HEK293 (cell line): Measurements from ENCODE around the gene RHOG.

Experiments used
- CTCF ChIA-PET: fragments of 350-600 bp; formaldehyde crosslinking; extraction: SDS; loops from one replicate; lab custom pipeline; 2021; ENCODE audit warnings: antibody characterized with exemption; lab: Yijun Ruan, JAX
- POLR2A ChIA-PET: fragments of 300-600 bp; formaldehyde crosslinking; extraction: SDS; loops from one replicate; lab custom pipeline; 2020; ENCODE audit warnings: antibody characterized with exemption, inconsistent platforms; lab: Yijun Ruan, JAX
- H3K27ac ChIP-seq: fragments of 200-500 bp; sonication (Bioruptor generic); 2 replicates; pipeline ENCODE4 v1.5.1; 2014; ENCODE audit warnings: low read depth, low read length, control low read depth, inconsistent platforms; ENCODE audit errors: extremely low read depth
- H3K36me3 ChIP-seq, 2 experiments: fragments of 200-500 bp in 1 of 2; sonication (Bioruptor generic) in 1 of 2; 1 replicate in 1 of 2; 2 replicates in 1 of 2; pipeline ENCODE4 v1.5.1; 2014 to 2017; ENCODE audit warnings: inconsistent platforms in 2 of 2, low read length in 2 of 2; ENCODE audit not compliant: control insufficient read depth in 2 of 2, insufficient read depth in 1 of 2
- H3K4me1 ChIP-seq: fragments of 200-500 bp; sonication (Bioruptor generic); 2 replicates; pipeline ENCODE4 v1.5.1; 2014; ENCODE audit warnings: mild to moderate bottlenecking, low read length, inconsistent platforms; ENCODE audit not compliant: control insufficient read depth, insufficient read depth
- H3K4me3 ChIP-seq: 2 replicates; pipeline ENCODE4 v1.5.1; 2011; ENCODE audit warnings: low read depth, mild to moderate bottlenecking, control low read depth, low read length, moderate library complexity
- H3K9me3 ChIP-seq: fragments of 200-500 bp; sonication (Bioruptor generic); 2 replicates; pipeline ENCODE4 v1.5.1; 2014; ENCODE audit warnings: low read depth, low read length, inconsistent platforms; ENCODE audit not compliant: control insufficient read depth, insufficient read depth
- EGR2 ChIP-seq: fragments of 450-650 bp; formaldehyde crosslinking; IDR thresholded peaks from 2 replicates; pipeline ENCODE4 v1.5.1; 2016; ENCODE audit warnings: low read depth, missing biosample characterization, missing genetic modification characterization
- GLIS2 ChIP-seq: fragments of 450-650 bp; formaldehyde crosslinking; IDR thresholded peaks from 2 replicates; pipeline ENCODE4 v1.5.1; 2016; ENCODE audit warnings: missing biosample characterization, missing genetic modification characterization
- KLF9 ChIP-seq: fragments of 450-650 bp; formaldehyde crosslinking; IDR thresholded peaks from 2 replicates; pipeline ENCODE4 v1.5.1; 2016; ENCODE audit warnings: missing biosample characterization, missing genetic modification characterization, low read depth
- PRDM1 ChIP-seq: fragments of 450-650 bp; formaldehyde crosslinking; IDR thresholded peaks from 2 replicates; pipeline ENCODE4; 2016; ENCODE audit warnings: missing biosample characterization, missing genetic modification characterization
- PRDM10 ChIP-seq: fragments of 450-650 bp; formaldehyde crosslinking; IDR thresholded peaks from 2 replicates; pipeline ENCODE4 v1.5.1; 2016; ENCODE audit warnings: missing biosample characterization, missing genetic modification characterization
- SP2 ChIP-seq: fragments of 450-650 bp; formaldehyde crosslinking; IDR thresholded peaks from 2 replicates; pipeline ENCODE4 v1.5.1; 2016; ENCODE audit warnings: missing biosample characterization, missing genetic modification characterization
- ZFP37 ChIP-seq: fragments of 450-650 bp; formaldehyde crosslinking; IDR thresholded peaks from 2 replicates; pipeline ENCODE4 v1.5.1; 2016; ENCODE audit warnings: missing biosample characterization, missing genetic modification characterization
- ZNF157 ChIP-seq: fragments of 450-650 bp; formaldehyde crosslinking; IDR thresholded peaks from 2 replicates; pipeline ENCODE4 v1.5.1; 2016; ENCODE audit warnings: missing biosample characterization, missing genetic modification characterization
- ZNF175 ChIP-seq: fragments of 450-650 bp; formaldehyde crosslinking; IDR thresholded peaks from 2 replicates; pipeline ENCODE4 v1.5.1; 2016; ENCODE audit warnings: missing biosample characterization, missing genetic modification characterization
- ZNF2 ChIP-seq: fragments of 450-650 bp; formaldehyde crosslinking; IDR thresholded peaks from 2 replicates; pipeline ENCODE4 v1.5.1; 2016; ENCODE audit warnings: missing biosample characterization, missing genetic modification characterization
- ZNF302 ChIP-seq: fragments of 450-650 bp; formaldehyde crosslinking; IDR thresholded peaks from 2 replicates; pipeline ENCODE4 v1.5.1; 2016; ENCODE audit warnings: missing biosample characterization, missing genetic modification characterization, low read depth
- ZNF311 ChIP-seq: fragments of 450-650 bp; formaldehyde crosslinking; IDR thresholded peaks from 2 replicates; pipeline ENCODE4 v1.5.1; 2017; ENCODE audit warnings: missing biosample characterization, missing genetic modification characterization, borderline replicate concordance
- ZNF354C ChIP-seq: fragments of 450-650 bp; formaldehyde crosslinking; IDR thresholded peaks from 2 replicates; pipeline ENCODE4 v1.5.1; 2016; ENCODE audit warnings: missing biosample characterization, missing genetic modification characterization, low read depth, borderline replicate concordance
- ZNF366 ChIP-seq: fragments of 450-650 bp; formaldehyde crosslinking; conservative IDR thresholded peaks from 2 replicates; pipeline ENCODE4 v1.5.1; 2016; ENCODE audit warnings: missing biosample characterization, missing genetic modification characterization
- ZNF37A ChIP-seq: fragments of 450-650 bp; IDR thresholded peaks from 2 replicates; pipeline ENCODE4 v1.5.1; 2018; ENCODE audit warnings: missing biosample characterization, missing genetic modification characterization
- ZNF404 ChIP-seq: fragments of 450-650 bp; formaldehyde crosslinking; IDR thresholded peaks from 2 replicates; pipeline ENCODE4 v1.5.1; 2017; ENCODE audit warnings: missing biosample characterization, missing genetic modification characterization
- ZNF501 ChIP-seq: fragments of 450-650 bp; formaldehyde crosslinking; IDR thresholded peaks from 2 replicates; pipeline ENCODE4 v1.5.1; 2016; ENCODE audit warnings: missing biosample characterization, missing genetic modification characterization
- ZNF530 ChIP-seq: fragments of 450-650 bp; formaldehyde crosslinking; IDR thresholded peaks from 2 replicates; pipeline ENCODE4 v1.5.1; 2016; ENCODE audit warnings: low read depth, missing biosample characterization, missing genetic modification characterization
- ZNF692 ChIP-seq: fragments of 450-650 bp; formaldehyde crosslinking; IDR thresholded peaks from 2 replicates; pipeline ENCODE4 v1.5.1; 2016; ENCODE audit warnings: missing biosample characterization, missing genetic modification characterization
- ZNF704 ChIP-seq: fragments of 450-650 bp; formaldehyde crosslinking; IDR thresholded peaks from 2 replicates; pipeline ENCODE4 v1.5.1; 2016; ENCODE audit warnings: missing biosample characterization, missing genetic modification characterization
- ZNF768 ChIP-seq: fragments of 450-650 bp; formaldehyde crosslinking; IDR thresholded peaks from 2 replicates; pipeline ENCODE4 v1.5.1; 2018; ENCODE audit warnings: missing biosample characterization, mild to moderate bottlenecking, missing genetic modification characterization
- ZNF776 ChIP-seq: fragments of 450-650 bp; formaldehyde crosslinking; IDR thresholded peaks from 2 replicates; pipeline ENCODE4 v1.5.0; 2017; ENCODE audit warnings: missing biosample characterization, missing genetic modification characterization, borderline replicate concordance
- TF ChIP-seq, protein P1 (sequence below): fragments of 450-650 bp; formaldehyde crosslinking; IDR thresholded peaks from 2 replicates; pipeline ENCODE4 v1.5.1; 2016; ENCODE audit warnings: missing biosample characterization, missing genetic modification characterization, low read depth

Gene RHOG

DNA sequence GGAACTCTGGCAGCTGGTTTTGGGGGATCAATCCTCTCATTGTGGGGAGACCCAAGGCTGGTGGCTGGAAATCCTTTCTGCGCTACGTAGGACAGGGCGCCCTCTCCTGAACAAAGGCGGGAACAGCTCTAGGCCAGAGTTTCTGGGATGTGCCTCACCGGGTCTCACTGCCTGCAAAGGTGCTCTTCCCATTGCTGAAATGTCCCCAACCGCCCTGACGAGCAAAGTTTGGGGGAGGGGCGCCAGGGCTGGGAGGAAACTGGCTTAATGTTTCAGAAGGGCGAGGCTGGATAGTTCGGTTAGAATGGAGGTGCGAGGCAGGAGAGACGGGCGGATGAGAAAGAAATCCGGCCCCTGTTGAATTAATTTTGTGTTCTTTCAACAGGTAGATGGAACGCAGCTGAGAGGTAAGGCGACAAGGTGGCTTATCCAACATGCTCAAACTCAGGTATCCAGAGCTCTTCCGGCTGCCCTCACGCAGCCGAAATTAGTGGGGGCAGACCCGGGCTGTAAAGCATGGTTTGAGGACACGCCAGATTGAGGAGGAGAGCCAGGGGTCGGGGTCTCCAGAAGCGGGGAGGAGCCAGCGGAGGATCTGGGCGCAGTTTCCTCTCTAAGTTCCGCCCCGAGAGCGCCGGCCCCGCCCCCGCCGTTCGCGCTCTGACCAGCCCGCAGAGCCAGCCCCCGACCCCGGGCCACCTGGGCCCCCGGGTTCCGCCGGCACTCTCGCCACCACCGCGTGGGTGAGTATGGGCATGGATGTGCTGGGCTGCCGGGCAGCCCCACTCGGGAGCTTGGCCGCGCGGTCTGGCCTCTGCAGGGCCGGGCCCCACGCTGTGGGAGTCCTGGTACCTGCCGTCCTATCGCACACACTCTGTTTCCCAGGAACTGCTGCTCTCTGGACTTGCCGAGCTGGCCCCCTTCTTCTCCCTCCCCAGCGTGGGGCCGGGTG, 32.6 kb downstream of the RHOG start, which contains the start of gene PGAP2 (continued):
- TF ChIP-seq PRDM10 (tag by site-specific recombination) (no peak), GLIS2 (0 out of 2 replicates have a peak, but pooled peaks have one; percentile 29), KLF9 (tag by site-specific recombination) (0 out of 2 replicates have a peak, but pooled peaks have one; percentile 17), ZNF2 (tag by site-specific recombination) (no peak), ZNF501 (no peak), ZNF366 (tag by site-specific recombination) (no peak), ZFP37 (tag by site-specific recombination) (no peak), ZNF404 (tag by site-specific recombination) (no peak), ZNF311 (no peak), PRDM1 (tag by site-specific recombination) (no peak)

DNA sequence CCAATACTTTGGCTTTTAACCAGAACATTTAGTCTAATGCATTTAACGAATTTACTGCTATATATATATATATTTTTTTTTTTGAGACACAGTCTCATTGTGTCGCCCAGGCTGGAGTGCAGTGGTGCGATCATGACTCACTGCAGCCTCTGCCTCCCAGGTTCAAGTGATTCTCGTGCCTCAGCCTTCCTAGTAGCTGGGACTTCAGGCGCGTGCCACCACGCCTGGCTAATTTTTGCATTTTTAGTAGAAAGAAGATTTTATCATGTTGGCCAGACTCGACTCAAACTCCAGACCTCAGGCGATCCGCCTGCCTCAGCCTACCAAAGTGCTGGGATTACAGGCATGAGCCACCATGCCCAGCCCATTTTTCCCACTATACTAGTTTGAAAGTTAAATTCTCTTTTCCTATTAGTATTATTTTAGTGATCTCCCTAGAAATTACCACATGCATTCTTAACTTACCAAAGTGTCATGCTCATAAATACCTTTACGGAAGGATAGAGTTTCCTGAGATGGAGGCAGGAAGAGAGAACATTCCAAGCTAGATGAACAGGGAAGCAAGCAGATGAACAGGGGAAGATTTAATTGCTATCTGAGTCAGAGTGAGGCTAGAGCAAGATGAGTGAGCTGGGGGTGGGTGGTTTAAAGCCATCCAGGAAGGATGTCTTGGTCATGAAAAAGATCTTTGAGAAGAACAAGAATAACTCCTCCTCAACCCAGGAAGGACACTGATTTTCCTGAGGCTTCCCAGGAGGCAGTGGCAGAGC, 36.8 kb downstream of the RHOG start:
- Histone ChIP-seq H3K9me3 (no peaks in the 10 kb centered on the region), H3K4me3 (no peak overlapping the region), H3K4me1 (no peaks in the 10 kb centered on the region), H3K27ac (no peak overlapping the region), H3K36me3 (no peaks in the 10 kb centered on the region)
- ChIA-PET POLR2A (interaction anchor here (0.5 kb wide), 1 partner anchor 241 kb away, joined by 4 read pairs; no protein-coding TSS in a partner anchor), CTCF (interaction anchor here (0.6 to 0.7 kb wide), 2 partner anchors 28 to 79 kb away, joined by 3 read pairs; no protein-coding TSS in a partner anchor)
- TF ChIP-seq ZNF37A (tag by site-specific recombination) = no peak
- TF ChIP-seq ZNF302 (tag by site-specific recombination) = no peak
- no peak for TF ChIP-seq ZNF175 (tag by site-specific recombination)
- TF ChIP-seq, protein P1, sequence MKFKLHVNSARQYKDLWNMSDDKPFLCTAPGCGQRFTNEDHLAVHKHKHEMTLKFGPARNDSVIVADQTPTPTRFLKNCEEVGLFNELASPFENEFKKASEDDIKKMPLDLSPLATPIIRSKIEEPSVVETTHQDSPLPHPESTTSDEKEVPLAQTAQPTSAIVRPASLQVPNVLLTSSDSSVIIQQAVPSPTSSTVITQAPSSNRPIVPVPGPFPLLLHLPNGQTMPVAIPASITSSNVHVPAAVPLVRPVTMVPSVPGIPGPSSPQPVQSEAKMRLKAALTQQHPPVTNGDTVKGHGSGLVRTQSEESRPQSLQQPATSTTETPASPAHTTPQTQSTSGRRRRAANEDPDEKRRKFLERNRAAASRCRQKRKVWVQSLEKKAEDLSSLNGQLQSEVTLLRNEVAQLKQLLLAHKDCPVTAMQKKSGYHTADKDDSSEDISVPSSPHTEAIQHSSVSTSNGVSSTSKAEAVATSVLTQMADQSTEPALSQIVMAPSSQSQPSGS (tag by site-specific recombination) = no peak
- TF ChIP-seq ZNF704 = no peak
- TF ChIP-seq ZNF354C (tag by site-specific recombination) = no peak
- TF ChIP-seq ZNF157 (tag by site-specific recombination) = no peak
- TF ChIP-seq ZNF530 (tag by site-specific recombination) = no peak
- TF ChIP-seq EGR2 = no peak
- no peak for TF ChIP-seq SP2 (tag by site-specific recombination)
- no peak for TF ChIP-seq ZNF692 (tag by site-specific recombination)
- TF ChIP-seq ZNF776 (tag by site-specific recombination) = no peak
- TF ChIP-seq ZNF768 (tag by site-specific recombination) = no peak
- no peak for TF ChIP-seq PRDM10 (tag by site-specific recombination)
